Esophagus squamous epithelium (tissue), 5 donors: ENCODE measurements around the gene MEMO1. TPM values are rescaled to one million over a fixed set of nuclear protein-coding genes. Genes with fewer than 3 reads are reported as not detected.

Source experiments
- DNase-seq: peaks from one replicate; lab custom pipeline; 2025; lab: John Stamatoyannopoulos, UW
- H3K27ac ChIP-seq, 4 donors: fragments of 200-600 bp; sonication (generic); one replicate each; pipeline ENCODE4 v1.5.1; 2016 to 2019; ENCODE audit warnings: mild to moderate bottlenecking in 1 of 4
- H3K27me3 ChIP-seq, 4 donors: fragments of 200-600 bp; sonication (generic); 1 replicate in 3 of 4; 2 replicates in 1 of 4; pipeline versions ENCODE4 v1.5.1 to v1.6.0; 2017 to 2021; ENCODE audit warnings: antibody characterized with exemption in 1 of 4
- H3K36me3 ChIP-seq, 3 donors: fragments of 200-600 bp; sonication (generic); one replicate each; pipeline ENCODE4 v1.5.1; 2016 to 2019
- H3K4me1 ChIP-seq, 3 donors: fragments of 200-600 bp; sonication (generic); one replicate each; pipeline ENCODE4 v1.5.1; 2017 to 2019
- H3K4me3 ChIP-seq, 4 donors: fragments of 200-600 bp; sonication (generic); 1 replicate in 3 of 4; 2 replicates in 1 of 4; pipeline ENCODE4 v1.5.1; 2016 to 2019; ENCODE audit warnings: mild to moderate bottlenecking in 2 of 4, moderate library complexity in 1 of 4
- H3K9me3 ChIP-seq, 3 donors: fragments of 200-600 bp; sonication (generic); one replicate each; pipeline ENCODE4 v1.5.1; 2016 to 2019
- CTCF ChIP-seq, 6 experiments: fragments of 450-650 bp in 4 of 6; fragments of 200-600 bp in 2 of 6; sonication (generic) in 2 of 6; IDR thresholded peaks; one replicate each; pipeline ENCODE4 v1.5.1; 2016 to 2019; ENCODE audit warnings: antibody characterized with exemption in 6 of 6, mild to moderate bottlenecking in 4 of 6, moderate library complexity in 4 of 6
- POLR2A ChIP-seq, 4 donors: fragments of 450-650 bp; IDR thresholded peaks; one replicate each; pipeline ENCODE4 v1.6.1; 2017; ENCODE audit warnings: antibody characterized with exemption in 4 of 4, mild to moderate bottlenecking in 4 of 4, moderate library complexity in 3 of 4
- WGBS, 2 donors: methylation state at CpG; one replicate each; pipeline ENCODE4 v1.1.5; 2018; 5-methylcytosine and 5-hydroxymethylcytosine counted together
- intact Hi-C: fragments of 100-400 bp; cut with DNase I; formaldehyde crosslinking; loops from one replicate; pipeline ENCODE4 v1.15.0; 2022
- total RNA-seq, 4 donors: library from RNA; depleted of rRNA; stranded (reverse); fragments of >200 nt; gene quantifications; one replicate each; pipeline ENCODE4 v1.1.0, GENCODE V29; 2016
- donor health status: DM: yes; HTN: yes; CAD: no.

MEMO1 gene
- total RNA-seq, 4 donors from 2014 or later: 32.1 to 61.7 (median 45.0) TPM

- H3K4me1 ChIP-seq: peaks cover 0 to 5% (median 4%) of the 10 kb centered on the region in 3 donors
Measured at GRCh38 chr2:31931916-31932315, 78.9 kb downstream of the MEMO1 start.

GRCh38 chr2:31925517-31925916 lies 85.3 kb downstream of the MEMO1 start:
- no peaks in the 10 kb centered on the region for H3K9me3 ChIP-seq
- no peak for TF ChIP-seq POLR2A (IDR thresholded peaks at IDR 0.05)
- TF ChIP-seq CTCF (IDR thresholded peaks at IDR 0.05): no peak
- intact Hi-C loops: no loop called here
- WGBS, 2 donors: 90 to 98% methylated on average over 2 of the region's 2 CpGs
- peaks cover 0 to 5% (median 0%) of the 10 kb centered on the region in 3 donors for H3K4me1 ChIP-seq
- no peak for DNase-seq
- peaks cover 0 to 33% (median 0%) of the 10 kb centered on the region in 3 donors for H3K36me3 ChIP-seq
- no peak overlapping the region for H3K4me3 ChIP-seq
- H3K27me3 ChIP-seq: no peaks in the 10 kb centered on the region
- H3K27ac ChIP-seq: no peak overlapping the region

More at GRCh38 chr2:31931916-31932315, 78.9 kb downstream of the MEMO1 start:
- Histone ChIP-seq H3K4me3 (no peak overlapping the region), H3K27ac (no peak overlapping the region), H3K36me3 (peaks cover 0 to 24% (median 0%) of the 10 kb centered on the region in 3 donors), H3K9me3 (no peaks in the 10 kb centered on the region), H3K27me3 (no peaks in the 10 kb centered on the region)
- no peak for TF ChIP-seq POLR2A (IDR thresholded peaks at IDR 0.05)
- no peak for TF ChIP-seq CTCF (IDR thresholded peaks at IDR 0.05)
- DNase-seq: no peak
- intact Hi-C loops: no loop called here
- WGBS, 2 donors: 89 to 90% methylated on average over 4 of the region's 4 CpGs

GRCh38 chr2:31923662-31924061 lies 87.1 kb downstream of the MEMO1 start:
- H3K36me3 ChIP-seq: peaks cover 0 to 35% (median 0%) of the 10 kb centered on the region in 3 donors
- TF ChIP-seq POLR2A (IDR thresholded peaks at IDR 0.05): no peak
- TF ChIP-seq CTCF (IDR thresholded peaks at IDR 0.05): no peak
- H3K27me3 ChIP-seq: no peaks in the 10 kb centered on the region
- H3K27ac ChIP-seq: no peak overlapping the region
- no peak for DNase-seq
- intact Hi-C loops: no loop called here
- H3K4me1 ChIP-seq: peaks cover 0 to 5% (median 0%) of the 10 kb centered on the region in 3 donors
- H3K9me3 ChIP-seq: no peaks in the 10 kb centered on the region
- H3K4me3 ChIP-seq: no peak overlapping the region

GRCh38 chr2:31922542-31923408 lies 88.0 kb downstream of the MEMO1 start:
- WGBS, 2 donors: 71 to 73% methylated on average over 9 of the region's 9 CpGs
- H3K27ac ChIP-seq: no peak overlapping the region
- no peak for DNase-seq
- H3K36me3 ChIP-seq: peaks cover 0 to 34% (median 0%) of the 10 kb centered on the region in 3 donors
- no peak for TF ChIP-seq POLR2A (IDR thresholded peaks at IDR 0.05)
- TF ChIP-seq CTCF (IDR thresholded peaks at IDR 0.05): no peak
- H3K27me3 ChIP-seq: no peaks in the 10 kb centered on the region
- H3K9me3 ChIP-seq: no peaks in the 10 kb centered on the region
- H3K4me3 ChIP-seq: no peak overlapping the region
- peaks cover 0 to 5% (median 0%) of the 10 kb centered on the region in 3 donors for H3K4me1 ChIP-seq
- intact Hi-C loops: no loop called here

- intact Hi-C loops: no loop called here
- Histone ChIP-seq H3K4me3 (no peak overlapping the region), H3K27me3 (no peaks in the 10 kb centered on the region), H3K4me1 (peaks cover 0 to 5% (median 0%) of the 10 kb centered on the region in 3 donors), H3K36me3 (peaks cover 0 to 39% (median 0%) of the 10 kb centered on the region in 3 donors), H3K9me3 (no peaks in the 10 kb centered on the region), H3K27ac (no peak overlapping the region)
- DNase-seq: no peak
- 92 to 100% methylated on average over 1 of the region's 1 CpG for WGBS, 2 donors
- TF ChIP-seq CTCF (IDR thresholded peaks at IDR 0.05) (no peak), POLR2A (IDR thresholded peaks at IDR 0.05) (no peak)
Measured at GRCh38 chr2:31920962-31921361, 89.8 kb downstream of the MEMO1 start.
